ENCODE data around the gene IL17C.

DNA sequence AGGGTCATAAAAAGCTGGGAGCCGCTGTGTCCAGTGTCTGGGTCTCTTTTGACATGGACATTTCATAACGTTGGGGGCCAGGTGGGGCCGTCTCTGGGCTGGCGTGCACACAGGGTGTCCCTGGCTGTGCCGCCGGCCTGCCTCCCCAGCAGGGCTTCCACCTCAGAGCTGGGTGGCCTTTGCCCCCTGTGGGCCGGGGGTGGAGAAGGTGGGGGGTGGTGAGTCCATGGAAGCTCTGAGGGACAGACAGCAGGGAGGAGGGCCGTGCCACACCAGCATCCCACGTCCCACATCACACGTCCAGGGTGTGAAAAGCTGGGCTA, 48.8 kb downstream of the IL17C start:
- TF ChIP-seq, protein P1, sequence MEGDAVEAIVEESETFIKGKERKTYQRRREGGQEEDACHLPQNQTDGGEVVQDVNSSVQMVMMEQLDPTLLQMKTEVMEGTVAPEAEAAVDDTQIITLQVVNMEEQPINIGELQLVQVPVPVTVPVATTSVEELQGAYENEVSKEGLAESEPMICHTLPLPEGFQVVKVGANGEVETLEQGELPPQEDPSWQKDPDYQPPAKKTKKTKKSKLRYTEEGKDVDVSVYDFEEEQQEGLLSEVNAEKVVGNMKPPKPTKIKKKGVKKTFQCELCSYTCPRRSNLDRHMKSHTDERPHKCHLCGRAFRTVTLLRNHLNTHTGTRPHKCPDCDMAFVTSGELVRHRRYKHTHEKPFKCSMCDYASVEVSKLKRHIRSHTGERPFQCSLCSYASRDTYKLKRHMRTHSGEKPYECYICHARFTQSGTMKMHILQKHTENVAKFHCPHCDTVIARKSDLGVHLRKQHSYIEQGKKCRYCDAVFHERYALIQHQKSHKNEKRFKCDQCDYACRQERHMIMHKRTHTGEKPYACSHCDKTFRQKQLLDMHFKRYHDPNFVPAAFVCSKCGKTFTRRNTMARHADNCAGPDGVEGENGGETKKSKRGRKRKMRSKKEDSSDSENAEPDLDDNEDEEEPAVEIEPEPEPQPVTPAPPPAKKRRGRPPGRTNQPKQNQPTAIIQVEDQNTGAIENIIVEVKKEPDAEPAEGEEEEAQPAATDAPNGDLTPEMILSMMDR (conservative IDR thresholded peaks at IDR 0.05; ENCODE audit: low read depth, low read length) = no peak
- no peak for TF ChIP-seq EZH2 (IDR thresholded peaks at IDR 0.05; ENCODE audit: borderline replicate concordance, low read depth, low read length, poor library complexity, severe bottlenecking)

All from A673 (cell line).